Pulmonary artery endothelial cell (primary cell): ENCODE results near the gene OLFML2B. TPM values are rescaled to one million over a fixed set of nuclear protein-coding genes. Genes with fewer than 3 reads are reported as not detected.

Source experiments
- DNase-seq: peaks from one replicate; pipeline ENCODE4 v3.0.0-alpha.2; 2011; ENCODE audit warnings: low read depth, low spot score
- total RNA-seq: library from RNA; depleted of rRNA; stranded (reverse); fragments of >200 nt; gene quantifications from 2 replicates; pipeline ENCODE4 v1.2.3, GENCODE V29; 2014

OLFML2B gene
- total RNA-seq, 1 donor from 2014 or later = 0.13 TPM

DNA sequence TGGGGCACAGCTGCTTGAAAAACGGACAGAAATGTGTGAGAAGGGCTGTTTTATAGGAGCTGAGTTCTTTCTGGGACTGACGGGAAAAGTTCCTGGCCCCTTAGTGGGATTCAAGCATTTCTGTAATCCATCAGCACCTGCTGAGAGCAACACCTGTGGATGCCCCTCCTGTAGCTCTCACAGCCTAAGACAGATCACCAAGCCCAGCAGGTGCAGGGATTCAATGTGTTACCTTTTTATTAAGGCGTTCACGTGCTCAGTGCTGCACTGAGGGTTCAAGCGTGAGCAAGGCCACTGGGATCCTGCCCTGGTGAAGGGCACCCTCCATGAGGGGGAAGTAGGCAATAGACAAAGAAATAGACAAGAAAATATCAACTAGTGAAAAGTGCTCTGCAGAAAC, 14.9 kb downstream of the OLFML2B start:
- no peak for DNase-seq

- no peak for DNase-seq
Measured at GRCh38 chr1:162007466-162007865, 16.2 kb downstream of the OLFML2B start.

GRCh38 chr1:162006081-162006480, 17.6 kb downstream of the OLFML2B start:
- DNase-seq = no peak

- no peak for DNase-seq
Measured at GRCh38 chr1:162004441-162004950, 19.2 kb downstream of the OLFML2B start.

GRCh38 chr1:162003830-162004215, 19.8 kb downstream of the OLFML2B start:
- DNase-seq = no peak

DNA sequence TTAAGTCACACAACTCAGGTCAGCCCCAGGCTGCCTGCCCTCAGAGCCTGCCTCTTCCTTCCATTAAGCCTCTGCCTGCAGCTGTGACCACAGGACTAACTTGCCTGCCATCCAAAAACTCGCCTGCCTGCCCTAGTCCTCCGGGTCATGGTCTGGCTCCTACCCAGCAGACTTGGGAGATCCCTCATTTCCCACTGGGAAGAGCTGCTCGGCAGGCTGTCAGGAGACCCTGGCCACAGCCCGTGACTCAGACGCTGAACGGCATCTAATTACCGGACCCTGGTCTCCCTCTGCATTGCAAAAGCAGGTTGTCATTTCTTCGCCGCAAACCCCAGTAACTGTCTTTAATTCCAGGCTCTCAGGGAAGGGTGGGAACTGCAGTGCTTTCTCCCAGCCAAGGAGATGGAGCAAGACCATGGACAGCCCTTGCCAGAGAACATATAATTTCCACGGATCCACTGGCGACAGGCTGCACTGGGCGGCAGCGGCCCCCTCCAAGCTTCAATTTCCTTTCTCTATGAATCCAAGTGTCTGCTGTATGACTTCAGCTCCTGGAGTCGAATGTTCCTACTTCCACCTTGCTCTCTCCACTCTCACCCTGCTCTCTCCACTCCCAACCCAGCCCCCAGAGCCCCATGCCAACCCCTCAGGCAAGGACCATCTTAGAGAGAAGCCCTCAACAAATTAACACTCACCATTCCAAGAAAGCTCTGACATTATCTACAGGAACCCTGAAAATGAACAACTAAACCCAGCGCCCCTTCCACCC, 20.4 kb downstream of the OLFML2B start:
- DNase-seq = no peak

DNA sequence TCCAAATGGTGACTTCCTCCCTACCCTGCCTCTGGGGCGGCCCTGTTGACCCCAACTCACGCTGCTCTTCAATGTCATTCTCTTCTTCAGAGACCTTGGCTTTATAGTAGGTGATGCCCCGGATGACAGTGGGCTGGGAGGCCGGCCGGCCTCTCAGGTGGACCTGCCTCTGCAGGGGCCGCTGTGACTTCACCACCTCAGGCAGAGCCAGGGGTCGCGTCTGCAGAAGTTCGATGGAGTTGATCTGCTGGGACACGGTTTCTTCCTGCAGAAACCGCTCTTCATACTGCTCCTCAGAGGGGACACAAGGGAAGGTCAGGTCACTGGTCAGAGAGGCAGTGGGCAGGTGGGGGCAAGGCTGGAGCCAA, 23.6 kb downstream of the OLFML2B start:
- no peak for DNase-seq

DNA sequence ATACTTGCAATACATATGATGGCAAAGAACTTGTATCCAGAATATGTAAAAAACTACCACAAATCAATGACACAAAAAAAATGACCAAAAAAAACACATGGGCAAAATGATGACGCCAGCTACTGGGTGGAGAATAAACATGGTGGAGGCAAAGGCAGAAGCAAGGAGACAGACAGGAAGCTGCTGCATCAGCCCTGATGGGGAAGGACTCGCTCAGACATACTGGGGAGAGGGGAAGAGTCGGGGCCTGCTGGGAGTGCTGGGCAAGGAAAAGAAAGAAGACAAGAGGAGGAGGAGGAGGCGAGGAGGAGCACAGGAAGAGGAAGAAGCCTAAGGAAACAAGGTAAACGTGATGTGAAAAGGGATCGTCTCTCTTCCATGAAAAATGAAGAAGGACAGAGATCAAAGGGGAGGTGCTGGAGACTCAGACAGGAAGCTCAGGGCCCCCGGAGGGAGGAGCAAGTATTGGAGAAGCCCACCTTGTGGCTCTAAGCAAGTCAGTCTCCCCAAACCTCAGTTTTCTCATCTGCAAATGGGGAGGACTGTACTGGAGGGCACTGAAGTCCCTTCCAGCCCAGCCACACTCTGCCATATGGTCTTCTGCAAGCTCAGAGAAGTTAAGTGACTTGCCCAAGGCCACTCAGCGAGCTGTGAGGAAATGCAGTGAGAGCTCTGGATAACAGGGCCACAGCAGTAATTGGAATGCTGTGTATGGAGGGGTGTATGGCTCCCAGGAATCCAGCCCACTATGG, 24.2 kb downstream of the OLFML2B start:
- no peak for DNase-seq

DNA sequence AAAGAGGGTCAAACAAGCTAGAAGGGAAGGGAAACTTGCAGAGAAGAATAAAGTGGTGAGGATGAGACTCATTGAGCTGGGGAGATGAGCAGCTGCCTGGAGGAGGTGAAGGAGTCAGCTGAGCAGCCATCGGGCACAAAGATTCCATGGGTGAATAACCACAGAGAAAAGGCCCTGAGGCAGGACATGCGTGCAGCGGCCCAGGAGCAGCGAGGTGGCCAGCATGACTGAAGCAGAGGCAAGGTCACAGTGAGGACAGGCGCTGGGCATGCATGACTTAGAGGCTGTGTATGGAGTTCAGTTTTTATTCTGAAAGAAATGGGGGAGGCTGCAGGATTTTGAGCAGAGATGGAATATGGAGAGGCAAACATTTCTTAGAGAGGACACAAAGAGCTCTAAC, 24.9 kb downstream of the OLFML2B start:
- DNase-seq = no peak

- DNase-seq = no peak
Measured at GRCh38 chr1:161997152-161997551, 26.5 kb downstream of the OLFML2B start.

GRCh38 chr1:161994175-161994668, 29.4 kb downstream of the OLFML2B start:
- no peak for DNase-seq

- DNase-seq = no peak
Measured at GRCh38 chr1:161993576-161993975, 30.1 kb downstream of the OLFML2B start.

DNA sequence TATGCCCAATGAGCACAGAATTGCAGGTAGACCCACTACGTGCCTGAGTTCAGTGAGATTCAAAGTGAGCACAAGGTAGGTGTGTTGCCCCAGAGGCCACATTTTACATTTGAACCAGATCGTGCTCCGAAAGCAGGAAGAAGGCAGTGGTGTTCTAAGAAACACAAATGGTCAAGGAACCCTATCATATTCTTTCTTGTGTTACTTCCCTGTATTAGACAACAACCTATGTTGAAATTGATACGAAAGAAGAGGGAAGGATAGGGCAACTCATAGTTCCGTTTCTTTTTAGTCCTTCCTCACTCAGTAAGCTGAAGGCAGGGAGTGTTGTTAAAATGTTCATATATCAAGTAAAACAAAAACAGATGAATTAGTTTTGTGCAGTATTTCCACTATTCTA, 33.9 kb downstream of the OLFML2B start:
- DNase-seq = no peak

- no peak for DNase-seq
Measured at GRCh38 chr1:161989108-161989507, 34.6 kb downstream of the OLFML2B start.

- no peak for DNase-seq
Measured at GRCh38 chr1:161988413-161988812, 35.3 kb downstream of the OLFML2B start.

DNA sequence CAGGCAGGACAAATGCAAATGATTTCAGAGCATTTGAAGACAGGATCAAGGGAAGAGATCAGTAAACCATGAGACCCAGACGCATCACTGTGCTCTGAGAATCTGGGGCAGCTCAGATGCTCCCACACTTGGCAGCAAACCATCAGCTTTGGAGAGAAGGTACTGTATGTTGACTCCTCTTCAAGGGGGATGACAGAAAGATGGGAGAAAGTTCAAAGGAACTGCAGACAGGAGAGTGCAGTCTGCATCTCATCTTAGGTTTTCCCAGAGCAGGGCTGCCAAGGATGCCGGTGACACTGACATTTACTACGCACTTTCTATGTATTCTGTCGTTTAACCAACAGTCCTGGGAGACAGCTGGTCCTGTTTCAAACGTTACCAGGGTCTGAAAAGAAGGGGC, 35.8 kb downstream of the OLFML2B start:
- DNase-seq = no peak

DNA sequence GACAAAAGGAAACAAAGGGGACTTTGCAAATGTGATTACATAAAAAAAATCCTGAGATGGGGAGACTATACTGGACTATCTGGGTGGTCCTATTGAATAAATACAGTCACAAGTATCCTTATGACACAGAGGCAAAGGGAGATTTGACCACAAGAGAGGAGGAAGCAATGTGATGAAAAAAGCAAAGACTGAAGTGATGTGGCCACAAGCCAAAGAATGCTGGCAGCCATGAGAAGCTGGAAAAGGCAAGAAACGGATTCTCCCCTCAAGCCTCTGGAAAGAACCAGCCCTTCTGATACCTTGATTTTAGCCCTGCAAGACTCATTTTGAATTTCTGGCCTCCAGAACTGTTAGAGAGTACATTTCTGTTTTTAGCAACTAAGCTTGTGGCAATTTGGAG, 36.4 kb downstream of the OLFML2B start:
- no peak for DNase-seq

DNA sequence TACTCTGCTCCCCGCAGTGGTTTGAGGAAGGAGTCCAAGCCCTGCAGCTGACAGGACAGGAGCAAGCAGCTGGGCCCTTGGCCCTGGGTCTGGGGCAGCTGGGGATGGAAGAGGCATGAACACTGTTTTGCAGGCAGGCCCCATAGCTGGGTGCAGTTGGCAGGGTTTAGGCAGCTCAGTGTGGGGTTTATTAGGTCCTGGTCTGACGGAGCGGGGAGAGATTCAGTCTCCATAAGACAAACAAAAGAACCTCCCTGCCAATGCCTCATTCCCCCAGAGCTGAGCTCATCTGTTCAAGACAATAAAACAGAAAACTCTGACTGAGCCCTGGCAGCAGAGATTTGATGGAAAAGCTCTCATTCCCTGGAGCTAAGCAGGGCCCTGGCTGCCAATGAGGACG, 37.3 kb downstream of the OLFML2B start:
- no peak for DNase-seq

- DNase-seq = no peak
Measured at GRCh38 chr1:161985301-161985822, 38.3 kb downstream of the OLFML2B start.

- no peak for DNase-seq
Measured at GRCh38 chr1:161983725-161984124, 39.9 kb downstream of the OLFML2B start.

DNA sequence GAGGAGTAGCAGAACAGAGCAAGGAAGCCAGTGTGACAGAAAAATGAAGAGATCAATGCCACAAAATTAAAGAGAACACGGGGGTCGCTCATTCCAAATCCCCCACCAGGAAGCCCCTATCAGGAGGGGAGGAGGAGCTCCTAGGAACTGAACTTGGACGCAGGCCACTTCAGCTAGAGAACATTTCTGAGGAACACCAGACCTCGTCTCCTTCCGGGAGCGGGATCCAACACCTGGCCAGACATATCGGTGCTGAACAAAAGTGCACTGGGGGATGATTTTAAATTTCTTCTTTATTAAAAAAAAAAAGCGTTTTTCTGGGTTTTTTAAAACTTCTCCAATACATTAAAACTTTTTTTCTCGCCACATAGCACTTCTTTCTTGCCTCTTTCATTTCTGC, 40.8 kb downstream of the OLFML2B start:
- DNase-seq = no peak

DNA sequence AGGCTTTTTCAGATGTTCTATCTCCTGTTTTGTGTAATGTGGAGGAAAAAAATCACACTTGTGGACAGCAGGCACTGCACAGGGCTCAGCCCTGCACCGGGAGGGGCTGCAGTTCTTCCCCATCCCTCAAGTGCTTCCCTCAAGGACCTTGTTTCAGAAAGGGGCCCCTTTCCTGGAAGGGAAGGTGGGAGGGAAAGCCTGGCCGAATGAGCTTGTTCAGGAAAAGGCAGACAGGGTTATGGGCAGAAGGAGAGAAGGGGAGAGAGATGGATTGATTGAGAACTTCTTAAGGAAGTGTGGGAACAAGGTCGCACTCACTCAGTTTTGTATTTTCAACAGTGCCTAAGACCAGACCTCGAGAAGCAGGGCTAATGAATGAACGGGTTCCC, 41.2 kb downstream of the OLFML2B start:
- no peak for DNase-seq
